ENCODE results near the gene ABL1.

The ABL1 gene

DNA sequence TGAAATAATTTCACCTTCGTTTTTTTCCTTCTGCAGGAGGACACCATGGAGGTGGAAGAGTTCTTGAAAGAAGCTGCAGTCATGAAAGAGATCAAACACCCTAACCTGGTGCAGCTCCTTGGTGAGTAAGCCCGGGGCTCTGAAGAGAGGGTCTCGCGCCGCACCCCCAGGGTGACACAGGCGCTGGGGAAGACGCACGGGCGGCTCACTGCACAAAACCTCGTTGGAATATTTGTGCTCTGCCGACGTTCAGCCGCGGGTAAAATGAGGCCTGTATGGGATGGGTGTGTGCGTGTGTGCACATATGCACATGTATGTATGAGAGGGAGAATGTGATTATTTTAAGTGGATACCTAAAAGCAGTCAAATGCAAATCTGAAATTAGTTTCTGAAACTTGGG is 37.0 kb downstream of the ABL1 start:
- TF ChIP-seq CTCF (IDR thresholded peaks at IDR 0.05; ENCODE audit: extremely low read depth, insufficient read depth, missing control alignments): no peak
- in situ Hi-C loops (cut with MboI; ENCODE audit: low pct_unique_long_range_greater_than_20kb, low sequenced_read_pairs, unreplicated experiment): no loop called here
- no peak for DNase-seq (ENCODE audit: low spot score)

DNA sequence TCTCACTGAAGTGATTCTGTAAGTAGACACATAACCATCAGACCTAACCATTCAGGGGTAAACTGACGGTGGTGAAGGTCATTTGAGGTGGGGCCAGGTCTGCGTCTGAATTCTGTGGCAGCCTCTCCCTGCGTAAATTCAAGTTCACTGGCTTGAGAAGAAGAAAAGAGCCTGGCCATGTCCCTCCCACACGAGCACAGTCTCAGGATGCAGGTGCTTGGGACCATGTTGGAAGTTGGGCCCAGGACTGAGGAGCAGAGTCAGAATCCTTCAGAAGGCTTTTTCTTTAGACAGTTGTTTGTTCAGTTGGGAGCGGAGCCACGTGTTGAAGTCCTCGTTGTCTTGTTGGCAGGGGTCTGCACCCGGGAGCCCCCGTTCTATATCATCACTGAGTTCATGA is 37.5 kb downstream of the ABL1 start:
- in situ Hi-C loops (cut with MboI; ENCODE audit: low pct_unique_long_range_greater_than_20kb, low sequenced_read_pairs, unreplicated experiment): no loop called here
- no peak for TF ChIP-seq CTCF (IDR thresholded peaks at IDR 0.05; ENCODE audit: extremely low read depth, insufficient read depth, missing control alignments)
- no peak for DNase-seq (ENCODE audit: low spot score)

DNA sequence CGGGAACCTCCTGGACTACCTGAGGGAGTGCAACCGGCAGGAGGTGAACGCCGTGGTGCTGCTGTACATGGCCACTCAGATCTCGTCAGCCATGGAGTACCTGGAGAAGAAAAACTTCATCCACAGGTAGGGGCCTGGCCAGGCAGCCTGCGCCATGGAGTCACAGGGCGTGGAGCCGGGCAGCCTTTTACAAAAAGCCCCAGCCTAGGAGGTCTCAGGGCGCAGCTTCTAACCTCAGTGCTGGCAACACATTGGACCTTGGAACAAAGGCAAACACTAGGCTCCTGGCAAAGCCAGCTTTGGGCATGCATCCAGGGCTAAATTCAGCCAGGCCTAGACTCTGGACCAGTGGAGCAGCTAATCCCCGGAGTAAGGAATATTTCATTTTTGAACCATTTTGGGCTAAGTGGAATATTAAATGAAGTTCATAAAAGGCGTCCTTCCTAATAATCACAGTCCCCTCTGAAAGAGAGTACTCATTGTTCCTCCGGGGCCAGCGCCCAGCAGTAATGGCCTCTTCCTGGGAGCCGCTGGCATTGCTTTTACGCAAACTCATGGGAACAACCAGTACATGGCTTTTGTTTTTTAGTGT is 38.0 kb downstream of the ABL1 start:
- in situ Hi-C loops (cut with MboI; ENCODE audit: low pct_unique_long_range_greater_than_20kb, low sequenced_read_pairs, unreplicated experiment): no loop called here
- TF ChIP-seq CTCF (IDR thresholded peaks at IDR 0.05; ENCODE audit: extremely low read depth, insufficient read depth, missing control alignments): no peak
- no peak for DNase-seq (ENCODE audit: low spot score)

DNA sequence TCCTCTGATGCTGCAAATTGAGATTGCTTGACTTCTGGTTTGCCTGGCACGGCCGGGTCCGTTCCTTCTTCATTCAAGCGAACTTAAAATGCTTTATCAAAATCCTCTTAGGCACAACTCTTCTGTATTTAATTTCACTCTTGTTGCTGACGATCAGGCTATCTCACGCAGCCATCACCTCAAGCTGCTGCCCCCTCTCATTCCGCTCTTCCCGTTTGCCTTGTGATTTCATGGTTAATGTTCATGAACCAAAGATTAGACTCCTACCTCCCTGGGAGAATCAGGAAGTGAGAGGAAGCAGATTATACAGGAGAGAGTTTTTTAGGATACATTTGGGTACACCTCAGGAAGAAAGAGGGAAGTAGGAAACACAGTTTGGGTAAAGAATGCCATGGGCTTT is 38.9 kb downstream of the ABL1 start:
- TF ChIP-seq CTCF (IDR thresholded peaks at IDR 0.05; ENCODE audit: extremely low read depth, insufficient read depth, missing control alignments): no peak
- in situ Hi-C loops (cut with MboI; ENCODE audit: low pct_unique_long_range_greater_than_20kb, low sequenced_read_pairs, unreplicated experiment): no loop called here
- DNase-seq (ENCODE audit: low spot score): no peak

GRCh38 chr9:130874783-130875182 is 39.7 kb downstream of the ABL1 start:
- in situ Hi-C loops (cut with MboI; ENCODE audit: low pct_unique_long_range_greater_than_20kb, low sequenced_read_pairs, unreplicated experiment): no loop called here
- no peak for TF ChIP-seq CTCF (IDR thresholded peaks at IDR 0.05; ENCODE audit: extremely low read depth, insufficient read depth, missing control alignments)
- no peak for DNase-seq (ENCODE audit: low spot score)

- in situ Hi-C loops (cut with MboI; ENCODE audit: low pct_unique_long_range_greater_than_20kb, low sequenced_read_pairs, unreplicated experiment): no loop called here
Measured at GRCh38 chr9:130877300-130877699, 42.2 kb downstream of the ABL1 start.

More at GRCh38 chr9:130877300-130877699, 42.2 kb downstream of the ABL1 start:
- no peak for DNase-seq (ENCODE audit: low spot score)
- TF ChIP-seq CTCF (IDR thresholded peaks at IDR 0.05; ENCODE audit: extremely low read depth, insufficient read depth, missing control alignments): no peak

Measured in GM13977 (cell line).